ENCODE data around the gene TTL.

GRCh38 chr2:112493048-112493447, 11.1 kb downstream of the TTL start:
- no peak for TF ChIP-seq RXRA (IDR thresholded peaks at IDR 0.05)
- TF ChIP-seq, protein P1, sequence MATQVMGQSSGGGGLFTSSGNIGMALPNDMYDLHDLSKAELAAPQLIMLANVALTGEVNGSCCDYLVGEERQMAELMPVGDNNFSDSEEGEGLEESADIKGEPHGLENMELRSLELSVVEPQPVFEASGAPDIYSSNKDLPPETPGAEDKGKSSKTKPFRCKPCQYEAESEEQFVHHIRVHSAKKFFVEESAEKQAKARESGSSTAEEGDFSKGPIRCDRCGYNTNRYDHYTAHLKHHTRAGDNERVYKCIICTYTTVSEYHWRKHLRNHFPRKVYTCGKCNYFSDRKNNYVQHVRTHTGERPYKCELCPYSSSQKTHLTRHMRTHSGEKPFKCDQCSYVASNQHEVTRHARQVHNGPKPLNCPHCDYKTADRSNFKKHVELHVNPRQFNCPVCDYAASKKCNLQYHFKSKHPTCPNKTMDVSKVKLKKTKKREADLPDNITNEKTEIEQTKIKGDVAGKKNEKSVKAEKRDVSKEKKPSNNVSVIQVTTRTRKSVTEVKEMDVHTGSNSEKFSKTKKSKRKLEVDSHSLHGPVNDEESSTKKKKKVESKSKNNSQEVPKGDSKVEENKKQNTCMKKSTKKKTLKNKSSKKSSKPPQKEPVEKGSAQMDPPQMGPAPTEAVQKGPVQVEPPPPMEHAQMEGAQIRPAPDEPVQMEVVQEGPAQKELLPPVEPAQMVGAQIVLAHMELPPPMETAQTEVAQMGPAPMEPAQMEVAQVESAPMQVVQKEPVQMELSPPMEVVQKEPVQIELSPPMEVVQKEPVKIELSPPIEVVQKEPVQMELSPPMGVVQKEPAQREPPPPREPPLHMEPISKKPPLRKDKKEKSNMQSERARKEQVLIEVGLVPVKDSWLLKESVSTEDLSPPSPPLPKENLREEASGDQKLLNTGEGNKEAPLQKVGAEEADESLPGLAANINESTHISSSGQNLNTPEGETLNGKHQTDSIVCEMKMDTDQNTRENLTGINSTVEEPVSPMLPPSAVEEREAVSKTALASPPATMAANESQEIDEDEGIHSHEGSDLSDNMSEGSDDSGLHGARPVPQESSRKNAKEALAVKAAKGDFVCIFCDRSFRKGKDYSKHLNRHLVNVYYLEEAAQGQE (IDR thresholded peaks at IDR 0.05): no peak
- TF ChIP-seq, protein P2, sequence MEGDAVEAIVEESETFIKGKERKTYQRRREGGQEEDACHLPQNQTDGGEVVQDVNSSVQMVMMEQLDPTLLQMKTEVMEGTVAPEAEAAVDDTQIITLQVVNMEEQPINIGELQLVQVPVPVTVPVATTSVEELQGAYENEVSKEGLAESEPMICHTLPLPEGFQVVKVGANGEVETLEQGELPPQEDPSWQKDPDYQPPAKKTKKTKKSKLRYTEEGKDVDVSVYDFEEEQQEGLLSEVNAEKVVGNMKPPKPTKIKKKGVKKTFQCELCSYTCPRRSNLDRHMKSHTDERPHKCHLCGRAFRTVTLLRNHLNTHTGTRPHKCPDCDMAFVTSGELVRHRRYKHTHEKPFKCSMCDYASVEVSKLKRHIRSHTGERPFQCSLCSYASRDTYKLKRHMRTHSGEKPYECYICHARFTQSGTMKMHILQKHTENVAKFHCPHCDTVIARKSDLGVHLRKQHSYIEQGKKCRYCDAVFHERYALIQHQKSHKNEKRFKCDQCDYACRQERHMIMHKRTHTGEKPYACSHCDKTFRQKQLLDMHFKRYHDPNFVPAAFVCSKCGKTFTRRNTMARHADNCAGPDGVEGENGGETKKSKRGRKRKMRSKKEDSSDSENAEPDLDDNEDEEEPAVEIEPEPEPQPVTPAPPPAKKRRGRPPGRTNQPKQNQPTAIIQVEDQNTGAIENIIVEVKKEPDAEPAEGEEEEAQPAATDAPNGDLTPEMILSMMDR (IDR thresholded peaks at IDR 0.05; ENCODE audit: low read depth, low read length, missing input control): no peak
